ENCODE measurements around the gene DUSP15. TPM values are rescaled to one million over a fixed set of nuclear protein-coding genes. Genes with fewer than 3 reads are reported as not detected.

The DUSP15 gene
- total and polyA plus RNA-seq, 9 donors: 2.5 to 17.0 (median 6.9) TPM

GRCh38 chr20:31842471-31843157 lies 27.7 kb downstream of the DUSP15 start:
- Histone ChIP-seq H3K9me3 (no peaks in the 10 kb centered on the region), H3K27me3 (no peaks in the 10 kb centered on the region), H3K4me1 (ENCODE audit: insufficient read depth) (peaks cover 38% of the 10 kb centered on the region), H3K4me3 (no peak overlapping the region), H3K27ac (peak overlapping the region; percentile 58 to 65), H3K36me3 (no peaks in the 10 kb centered on the region)
- DNase-seq: peak; percentile 60 to 85 (median 69)
- TF ChIP-seq EP300 (IDR thresholded peaks at IDR 0.05) (no peak), POLR2A (IDR thresholded peaks at IDR 0.05) (no peak)
- TF ChIP-seq, protein P1, sequence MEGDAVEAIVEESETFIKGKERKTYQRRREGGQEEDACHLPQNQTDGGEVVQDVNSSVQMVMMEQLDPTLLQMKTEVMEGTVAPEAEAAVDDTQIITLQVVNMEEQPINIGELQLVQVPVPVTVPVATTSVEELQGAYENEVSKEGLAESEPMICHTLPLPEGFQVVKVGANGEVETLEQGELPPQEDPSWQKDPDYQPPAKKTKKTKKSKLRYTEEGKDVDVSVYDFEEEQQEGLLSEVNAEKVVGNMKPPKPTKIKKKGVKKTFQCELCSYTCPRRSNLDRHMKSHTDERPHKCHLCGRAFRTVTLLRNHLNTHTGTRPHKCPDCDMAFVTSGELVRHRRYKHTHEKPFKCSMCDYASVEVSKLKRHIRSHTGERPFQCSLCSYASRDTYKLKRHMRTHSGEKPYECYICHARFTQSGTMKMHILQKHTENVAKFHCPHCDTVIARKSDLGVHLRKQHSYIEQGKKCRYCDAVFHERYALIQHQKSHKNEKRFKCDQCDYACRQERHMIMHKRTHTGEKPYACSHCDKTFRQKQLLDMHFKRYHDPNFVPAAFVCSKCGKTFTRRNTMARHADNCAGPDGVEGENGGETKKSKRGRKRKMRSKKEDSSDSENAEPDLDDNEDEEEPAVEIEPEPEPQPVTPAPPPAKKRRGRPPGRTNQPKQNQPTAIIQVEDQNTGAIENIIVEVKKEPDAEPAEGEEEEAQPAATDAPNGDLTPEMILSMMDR (IDR thresholded peaks at IDR 0.05): no peak
- intact Hi-C loops (cut with DNase I): no loop called here
- WGBS, 3 donors: 5 to 6% (median 5%) methylated on average over 12 of the region's 12 CpGs

DNA sequence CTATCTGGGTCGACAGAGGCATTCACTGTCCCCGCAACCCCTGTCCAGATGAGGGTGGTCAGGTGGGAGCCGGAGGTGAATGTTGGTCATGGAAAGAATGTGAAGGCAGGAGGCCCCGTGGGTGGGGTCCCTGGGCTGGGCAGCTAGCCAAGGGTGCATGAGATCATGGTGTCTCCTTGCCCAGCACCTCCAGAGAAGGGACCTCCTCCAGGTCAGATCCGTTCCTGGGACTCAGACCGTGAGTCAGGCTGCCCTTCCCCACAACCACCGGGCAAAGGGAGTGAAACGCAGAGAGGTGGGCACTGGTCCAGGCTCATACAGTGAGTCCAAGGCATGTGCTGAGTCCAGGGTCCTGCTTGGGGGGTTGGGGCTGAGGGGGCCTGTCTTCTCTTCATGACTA lies 28.4 kb downstream of the DUSP15 start:
- Histone ChIP-seq H3K36me3 (no peaks in the 10 kb centered on the region), H3K4me3 (no peak overlapping the region), H3K9me3 (no peaks in the 10 kb centered on the region), H3K27ac (peak overlapping the region; percentile 58 to 65), H3K4me1 (ENCODE audit: insufficient read depth) (peaks cover 38% of the 10 kb centered on the region), H3K27me3 (no peaks in the 10 kb centered on the region)
- 17 to 24% (median 22%) methylated on average over 8 of the region's 8 CpGs for WGBS, 3 donors
- TF ChIP-seq EP300 (IDR thresholded peaks at IDR 0.05): no peak
- intact Hi-C loops (cut with DNase I): no loop called here
- peak; percentile 55 to 75 (median 66) for DNase-seq

DNA sequence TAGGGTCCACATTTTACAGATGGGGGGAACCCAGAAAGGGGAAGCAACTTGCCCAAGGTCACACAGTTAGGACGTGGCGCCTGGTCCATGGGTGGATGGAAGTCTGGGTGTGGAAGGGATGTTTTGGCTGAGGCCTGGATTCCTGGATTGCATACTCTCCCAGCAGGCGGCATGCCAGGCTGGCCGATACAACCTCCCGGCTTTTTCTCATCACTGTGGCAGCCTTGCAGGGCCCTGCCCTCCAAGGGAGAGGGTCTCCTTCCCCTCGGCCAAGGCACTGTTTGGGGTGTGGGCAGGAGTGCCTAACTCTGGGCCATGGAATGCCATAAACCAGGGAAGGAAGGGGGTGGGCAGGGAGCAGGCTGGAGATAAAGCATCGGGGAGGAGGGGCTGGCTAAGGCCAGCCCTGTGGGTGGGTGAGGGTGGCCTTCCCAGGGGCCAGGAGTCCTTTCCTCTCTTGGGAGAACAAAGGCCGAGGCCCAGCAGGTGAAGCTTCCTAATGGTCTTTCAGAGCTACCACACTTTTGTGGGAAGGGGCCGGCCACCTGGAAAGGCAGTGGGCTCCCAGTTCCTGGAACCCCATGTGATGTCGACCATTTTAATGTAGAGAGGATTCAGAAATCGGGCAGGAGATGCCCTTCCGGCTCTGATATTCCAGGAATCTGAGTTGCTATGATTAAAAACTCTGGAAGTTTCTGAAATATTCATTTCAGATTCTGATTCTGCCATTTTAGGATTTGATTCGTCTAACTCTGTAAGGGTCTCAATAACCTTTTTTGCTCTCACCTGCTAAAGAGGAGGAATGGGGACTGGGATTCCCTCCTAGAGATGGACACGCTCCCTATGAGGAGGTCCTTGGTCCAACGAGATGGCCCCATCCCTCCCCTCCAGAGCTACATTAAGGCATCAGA lies 29.2 kb downstream of the DUSP15 start:
- H3K27me3 ChIP-seq: no peaks in the 10 kb centered on the region
- H3K4me3 ChIP-seq: no peak overlapping the region
- peak in 3 of 5 donors; percentile 39 to 62 (median 52) for DNase-seq
- intact Hi-C loops (cut with DNase I): no loop called here
- WGBS, 3 donors: 28 to 57% (median 38%) methylated on average over 15 of the region's 15 CpGs
- no peaks in the 10 kb centered on the region for H3K9me3 ChIP-seq
- no peak for TF ChIP-seq POLR2A (IDR thresholded peaks at IDR 0.05)
- TF ChIP-seq EP300 (IDR thresholded peaks at IDR 0.05): no peak
- TF ChIP-seq, protein P1 (IDR thresholded peaks at IDR 0.05): no peak
- H3K36me3 ChIP-seq: no peaks in the 10 kb centered on the region
- peak overlapping the region; percentile 58 to 65 for H3K27ac ChIP-seq
- H3K4me1 ChIP-seq (ENCODE audit: insufficient read depth): peaks cover 39% of the 10 kb centered on the region

- H3K27ac ChIP-seq: no peak overlapping the region
- no peaks in the 10 kb centered on the region for H3K9me3 ChIP-seq
- 49 to 59% (median 50%) methylated on average over 5 of the region's 5 CpGs for WGBS, 3 donors
- no peaks in the 10 kb centered on the region for H3K27me3 ChIP-seq
- H3K4me1 ChIP-seq (ENCODE audit: insufficient read depth): peaks cover 38% of the 10 kb centered on the region
- DNase-seq: no peak
- no peaks in the 10 kb centered on the region for H3K36me3 ChIP-seq
- TF ChIP-seq, protein P1 (IDR thresholded peaks at IDR 0.05): no peak
- TF ChIP-seq EP300 (IDR thresholded peaks at IDR 0.05) (no peak), POLR2A (IDR thresholded peaks at IDR 0.05) (no peak)
- no peak overlapping the region for H3K4me3 ChIP-seq
- intact Hi-C loops (cut with DNase I): no loop called here
Measured at GRCh38 chr20:31839782-31840487, 30.4 kb downstream of the DUSP15 start.

All from ovary (tissue), 9 donors.